Endodermal cell (in vitro differentiated cells): Measurements from ENCODE around the gene LRPAP1. TPM values are rescaled to one million over a fixed set of nuclear protein-coding genes. Genes with fewer than 3 reads are reported as not detected.

Experiments used
- DNase-seq: peaks from one replicate; pipeline ENCODE4 v3.0.0-alpha.2; 2017
- H3K27ac ChIP-seq: 2 replicates; pipeline ENCODE4 v1.5.1; 2013; ENCODE audit warnings: mild to moderate bottlenecking, low read depth, low read length, moderate library complexity
- H3K27me3 ChIP-seq: 2 replicates; pipeline ENCODE4 v1.6.1; 2013; ENCODE audit warnings: mild to moderate bottlenecking, low read length, moderate library complexity; ENCODE audit not compliant: insufficient read depth, control insufficient read depth, poor library complexity, severe bottlenecking
- H3K36me3 ChIP-seq: 2 replicates; pipeline ENCODE4 v1.7.0; 2013; ENCODE audit warnings: mild to moderate bottlenecking, low read length, moderate library complexity; ENCODE audit not compliant: control insufficient read depth, insufficient read depth
- H3K4me1 ChIP-seq: one replicate; pipeline ENCODE4 v1.7.0; 2013; ENCODE audit warnings: low read length; ENCODE audit not compliant: control insufficient read depth, insufficient read depth
- H3K4me3 ChIP-seq: 2 replicates; pipeline ENCODE4 v1.5.1; 2013; ENCODE audit warnings: mild to moderate bottlenecking, low read length, moderate library complexity
- H3K9ac ChIP-seq: 2 replicates; pipeline ENCODE4 v1.6.1; 2013; ENCODE audit warnings: mild to moderate bottlenecking, low read length, moderate library complexity; ENCODE audit not compliant: poor library complexity, severe bottlenecking; ENCODE audit errors: extremely low read depth
- H3K9me3 ChIP-seq: 2 replicates; pipeline ENCODE4 v1.6.1; 2013; ENCODE audit warnings: mild to moderate bottlenecking, low read length, moderate library complexity; ENCODE audit not compliant: control insufficient read depth
- H3K27ac Mint-ChIP-seq: 2 replicates; pipeline ENCODE4 v1.8.0; 2020; ENCODE audit warnings: mixed read lengths
- H3K27me3 Mint-ChIP-seq: 2 replicates; pipeline ENCODE4 v1.8.0; 2021; ENCODE audit warnings: mild to moderate bottlenecking, mixed read lengths; ENCODE audit not compliant: insufficient read depth
- H3K36me3 Mint-ChIP-seq: 2 replicates; pipeline ENCODE4 v1.8.0; 2020; ENCODE audit warnings: low read depth, mixed read lengths
- H3K4me1 Mint-ChIP-seq: 2 replicates; pipeline ENCODE4 v1.8.0; 2020; ENCODE audit warnings: mixed read lengths
- H3K4me3 Mint-ChIP-seq: 2 replicates; pipeline ENCODE4 v1.8.0; 2020; ENCODE audit warnings: mild to moderate bottlenecking, moderate library complexity, mixed read lengths
- H3K9me3 Mint-ChIP-seq: 2 replicates; pipeline ENCODE4 v1.8.0; 2020; ENCODE audit warnings: mild to moderate bottlenecking, mixed read lengths
- WGBS, 2 experiments: methylation state at CpG; one replicate each; pipeline versions ENCODE4 v1.1.5 to v1.1.7; 2013; ENCODE audit warnings: missing lambda C conversion rate in 2 of 2, mixed read lengths in 1 of 2; ENCODE audit not compliant: insufficient coverage in 1 of 2, insufficient read length in 1 of 2; 5-methylcytosine and 5-hydroxymethylcytosine counted together
- total RNA-seq, 2 donors: library from RNA; stranded (reverse); fragmentation: NEBNext Ultra II Directional in 1 of 2; extraction: Animal tissue kit (Norgen Biotek cat#: 25700) in 1 of 2; gene quantifications; 2 replicates in 1 of 2; 3 replicates in 1 of 2; pipeline ENCODE4 v1.2.1, GENCODE V29; 2021
- TF ChIP-seq, protein P1 (sequence below): fragments of 200-600 bp; sonication (generic); conservative IDR thresholded peaks from 2 replicates; pipeline ENCODE4 v1.5.0; 2021; ENCODE audit warnings: antibody characterized with exemption, mild to moderate bottlenecking

Gene LRPAP1
- total RNA-seq, 2 donors from 2014 or later, result 111 to 129 TPM

DNA sequence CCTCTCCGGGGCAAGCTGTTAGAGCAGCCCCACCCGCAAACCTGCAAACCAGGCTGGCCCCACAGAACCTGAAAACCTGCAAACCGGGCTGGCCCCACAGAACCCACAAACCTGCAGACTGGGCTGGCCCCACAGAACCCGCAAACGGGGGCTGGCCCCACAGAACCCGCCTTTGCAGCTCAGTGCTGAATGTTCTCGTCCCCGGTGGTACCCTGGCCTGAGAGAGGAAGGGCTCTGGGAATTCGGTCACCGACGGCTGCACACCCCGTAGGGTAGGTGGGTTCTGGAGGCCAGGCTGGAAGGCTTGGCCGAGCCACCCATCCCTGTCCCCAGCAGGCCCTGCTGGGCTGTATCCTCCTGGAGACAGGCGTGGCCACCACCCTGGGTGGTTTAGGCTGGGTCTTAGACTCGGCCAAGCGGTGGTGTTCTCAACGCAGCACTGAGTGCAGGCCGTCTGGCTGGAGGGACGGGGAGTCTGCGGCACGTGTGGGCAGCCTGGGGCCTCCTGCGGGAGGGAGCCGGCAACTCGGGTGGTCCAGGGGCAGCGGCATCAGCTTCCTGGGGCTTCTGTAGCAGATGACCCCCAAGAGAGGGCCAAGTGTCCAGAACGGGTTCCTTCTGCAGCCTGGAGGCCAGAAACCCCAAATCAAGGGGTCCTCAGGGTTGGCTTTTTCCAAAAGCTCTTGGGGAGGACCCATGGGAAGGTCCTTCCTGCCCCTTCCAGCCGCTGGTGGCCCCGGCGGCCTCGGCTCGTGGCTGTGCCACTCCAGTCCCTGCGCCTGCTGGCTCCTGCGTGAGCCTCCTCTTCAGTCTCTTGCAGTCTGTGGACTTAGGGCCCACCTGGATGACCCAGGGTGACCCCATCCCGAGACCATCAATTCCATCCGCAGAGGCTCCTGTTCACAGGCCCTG is 53.5 kb downstream of the LRPAP1 start:
- H3K27ac ChIP-seq, result no peak overlapping the region
- no peaks in the 10 kb centered on the region for H3K36me3 ChIP-seq
- Mint-ChIP-seq H3K4me1 (peaks cover 18% of the 10 kb centered on the region), H3K27ac (no peak overlapping the region), H3K4me3 (no peak overlapping the region), H3K9me3 (no peaks in the 10 kb centered on the region), H3K36me3 (no peaks in the 10 kb centered on the region), H3K27me3 (peaks cover 36% of the 10 kb centered on the region)
- TF ChIP-seq, protein P1, sequence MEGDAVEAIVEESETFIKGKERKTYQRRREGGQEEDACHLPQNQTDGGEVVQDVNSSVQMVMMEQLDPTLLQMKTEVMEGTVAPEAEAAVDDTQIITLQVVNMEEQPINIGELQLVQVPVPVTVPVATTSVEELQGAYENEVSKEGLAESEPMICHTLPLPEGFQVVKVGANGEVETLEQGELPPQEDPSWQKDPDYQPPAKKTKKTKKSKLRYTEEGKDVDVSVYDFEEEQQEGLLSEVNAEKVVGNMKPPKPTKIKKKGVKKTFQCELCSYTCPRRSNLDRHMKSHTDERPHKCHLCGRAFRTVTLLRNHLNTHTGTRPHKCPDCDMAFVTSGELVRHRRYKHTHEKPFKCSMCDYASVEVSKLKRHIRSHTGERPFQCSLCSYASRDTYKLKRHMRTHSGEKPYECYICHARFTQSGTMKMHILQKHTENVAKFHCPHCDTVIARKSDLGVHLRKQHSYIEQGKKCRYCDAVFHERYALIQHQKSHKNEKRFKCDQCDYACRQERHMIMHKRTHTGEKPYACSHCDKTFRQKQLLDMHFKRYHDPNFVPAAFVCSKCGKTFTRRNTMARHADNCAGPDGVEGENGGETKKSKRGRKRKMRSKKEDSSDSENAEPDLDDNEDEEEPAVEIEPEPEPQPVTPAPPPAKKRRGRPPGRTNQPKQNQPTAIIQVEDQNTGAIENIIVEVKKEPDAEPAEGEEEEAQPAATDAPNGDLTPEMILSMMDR, result no peak
- DNase-seq, result no peak
- no peak overlapping the region for H3K9ac ChIP-seq
- H3K27me3 ChIP-seq, result peaks cover 5% of the 10 kb centered on the region
- H3K4me1 ChIP-seq, result no peaks in the 10 kb centered on the region
- WGBS, 2 experiments, result 93 to 94% methylated on average over 27 to 35 of the region's 35 CpGs
- H3K4me3 ChIP-seq, result no peak overlapping the region
- H3K9me3 ChIP-seq, result no peaks in the 10 kb centered on the region

DNA sequence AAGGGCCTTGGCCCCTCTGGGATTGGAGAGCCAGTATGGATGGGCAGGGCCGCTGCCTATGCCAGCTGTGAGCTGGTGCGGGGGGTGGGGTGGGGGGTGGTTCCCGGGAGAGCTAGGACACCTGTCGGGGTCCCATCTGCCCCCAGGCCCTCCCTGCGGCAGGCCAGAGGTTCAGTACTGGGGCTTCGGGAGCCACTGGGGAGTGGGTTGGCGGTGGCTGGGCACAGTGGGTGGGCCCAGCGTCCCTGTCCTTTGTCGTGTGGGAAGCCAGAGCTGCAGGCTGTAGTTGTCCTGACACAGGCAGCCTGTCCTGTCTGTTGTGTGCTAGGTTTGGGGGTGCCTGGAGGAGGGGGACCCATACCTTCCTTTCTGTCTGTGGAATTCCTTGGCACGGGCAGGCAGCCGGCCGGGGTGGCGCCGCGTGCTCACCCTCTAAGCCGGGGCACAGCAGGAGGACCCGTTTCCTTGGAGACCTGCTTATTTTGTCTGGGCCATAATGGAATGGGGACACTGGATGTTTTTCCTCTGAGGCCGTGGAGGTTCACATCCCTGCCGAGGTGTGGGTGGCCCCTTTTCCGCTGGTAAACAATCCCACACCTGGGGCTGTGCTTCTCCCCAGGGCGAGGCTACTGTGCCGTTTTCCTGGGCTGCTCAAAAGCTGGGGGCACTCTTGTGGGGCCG is 54.3 kb downstream of the LRPAP1 start:
- TF ChIP-seq, protein P1, result no peak
- DNase-seq, result no peak
- Mint-ChIP-seq H3K4me1 (peaks cover 18% of the 10 kb centered on the region), H3K9me3 (no peaks in the 10 kb centered on the region), H3K27me3 (peaks cover 30% of the 10 kb centered on the region), H3K36me3 (no peaks in the 10 kb centered on the region), H3K27ac (no peak overlapping the region), H3K4me3 (no peak overlapping the region)
- Histone ChIP-seq H3K4me3 (no peak overlapping the region), H3K9me3 (no peaks in the 10 kb centered on the region), H3K27ac (peak overlapping the region; percentile 10), H3K36me3 (no peaks in the 10 kb centered on the region), H3K27me3 (peaks cover 5% of the 10 kb centered on the region), H3K4me1 (no peaks in the 10 kb centered on the region), H3K9ac (no peak overlapping the region)
- WGBS, 2 experiments, result 65 to 80% methylated on average over 15 to 23 of the region's 23 CpGs

DNA sequence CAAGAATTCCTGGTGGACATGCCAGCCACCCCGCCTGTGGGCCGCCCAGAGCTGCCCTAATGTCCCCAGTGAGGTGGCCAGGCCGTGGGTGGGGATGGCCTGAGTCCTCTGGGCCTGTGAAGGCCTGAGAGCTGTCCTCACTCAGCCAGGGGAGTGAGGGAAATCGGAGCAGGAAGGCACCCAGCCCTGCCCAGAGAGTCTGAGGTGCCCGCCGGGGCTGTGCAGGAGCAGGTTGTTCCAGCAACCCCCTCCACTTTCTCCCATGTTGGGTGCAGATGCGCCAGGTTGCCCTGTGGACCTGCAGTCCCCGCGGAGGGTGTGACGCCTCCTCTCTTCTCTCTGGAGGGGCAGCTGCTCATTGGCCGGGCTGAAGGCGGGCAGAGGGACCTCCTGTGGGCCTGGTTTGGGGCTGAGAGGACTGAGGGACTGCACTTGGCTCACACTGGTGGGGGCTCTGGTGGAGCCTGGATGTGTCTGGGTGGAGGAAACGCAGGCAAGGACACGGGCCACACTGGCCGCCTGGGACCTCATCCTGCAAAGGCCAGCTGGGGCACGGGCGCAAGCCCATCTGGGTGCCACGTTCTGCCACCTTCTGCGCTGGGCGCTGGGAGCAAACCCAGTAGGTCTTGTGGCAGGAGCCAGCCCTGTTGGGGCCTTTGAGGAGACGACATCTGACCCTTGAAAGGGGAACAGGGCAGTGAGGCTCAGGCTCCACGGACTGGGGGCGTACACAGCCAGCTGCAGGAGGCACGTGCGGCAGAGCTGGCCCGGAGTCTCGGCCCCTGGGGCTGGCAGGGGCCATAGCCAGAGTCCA is 55.1 kb downstream of the LRPAP1 start:
- Mint-ChIP-seq H3K27ac (no peak overlapping the region), H3K4me1 (peaks cover 14% of the 10 kb centered on the region), H3K4me3 (no peak overlapping the region), H3K36me3 (no peaks in the 10 kb centered on the region), H3K9me3 (no peaks in the 10 kb centered on the region), H3K27me3 (peaks cover 23% of the 10 kb centered on the region)
- Histone ChIP-seq H3K27me3 (peaks cover 5% of the 10 kb centered on the region), H3K4me3 (no peak overlapping the region), H3K4me1 (no peaks in the 10 kb centered on the region), H3K9me3 (no peaks in the 10 kb centered on the region), H3K9ac (no peak overlapping the region), H3K27ac (no peak overlapping the region), H3K36me3 (no peaks in the 10 kb centered on the region)
- WGBS, 2 experiments, result 92 to 96% methylated on average over 18 to 27 of the region's 27 CpGs
- no peak for DNase-seq
- TF ChIP-seq, protein P1, result no peak
